Activated CD4-positive, alpha-beta T cell treated with anti-CD3 and anti-CD28 coated beads, Interleukin-2, amount 50 U/mL, for 1 hour (primary cell): ENCODE results near the gene SKOR2.

Source experiments
- DNase-seq: peaks from one replicate; pipeline ENCODE4 v3.0.0-alpha.2; 2020

Gene SKOR2

GRCh38 chr18:47260120-47260923 lies 8.9 kb upstream of the SKOR2 start:
- DNase-seq = no peak

- no peak for DNase-seq
Observed at GRCh38 chr18:47254341-47254939, 3.0 kb upstream of the SKOR2 start.

GRCh38 chr18:47253101-47253654 lies 1.7 kb upstream of the SKOR2 start:
- no peak for DNase-seq

- no peak for DNase-seq
Observed at GRCh38 chr18:47250391-47251046, 941 bp downstream of the SKOR2 start.

GRCh38 chr18:47249314-47249981 lies 2.0 kb downstream of the SKOR2 start:
- no peak for DNase-seq

- DNase-seq = no peak
Observed at GRCh38 chr18:47248604-47249313, 2.7 kb downstream of the SKOR2 start.

GRCh38 chr18:47248115-47248603 lies 3.3 kb downstream of the SKOR2 start:
- no peak for DNase-seq

- no peak for DNase-seq
Observed at GRCh38 chr18:47247416-47248114, 3.9 kb downstream of the SKOR2 start.

- DNase-seq = no peak
Observed at GRCh38 chr18:47247036-47247415, 4.4 kb downstream of the SKOR2 start.

GRCh38 chr18:47246027-47246971 lies 5.2 kb downstream of the SKOR2 start:
- DNase-seq = no peak

- no peak for DNase-seq
Observed at GRCh38 chr18:47244086-47244485, 7.4 kb downstream of the SKOR2 start.

GRCh38 chr18:47235096-47235495 lies 16.4 kb downstream of the SKOR2 start:
- DNase-seq = no peak

GRCh38 chr18:47226660-47227059 lies 24.8 kb downstream of the SKOR2 start:
- no peak for DNase-seq

GRCh38 chr18:47215554-47216138 lies 35.8 kb downstream of the SKOR2 start:
- DNase-seq = no peak

GRCh38 chr18:47209171-47209570 lies 42.3 kb downstream of the SKOR2 start:
- DNase-seq = no peak

- no peak for DNase-seq
Observed at GRCh38 chr18:47206945-47207637, 44.4 kb downstream of the SKOR2 start.

GRCh38 chr18:47204908-47205522 lies 46.4 kb downstream of the SKOR2 start:
- DNase-seq = peak; percentile 22

GRCh38 chr18:47203626-47204464 lies 47.6 kb downstream of the SKOR2 start:
- DNase-seq = no peak
